ENCODE data around the gene ZNF446.

DNA sequence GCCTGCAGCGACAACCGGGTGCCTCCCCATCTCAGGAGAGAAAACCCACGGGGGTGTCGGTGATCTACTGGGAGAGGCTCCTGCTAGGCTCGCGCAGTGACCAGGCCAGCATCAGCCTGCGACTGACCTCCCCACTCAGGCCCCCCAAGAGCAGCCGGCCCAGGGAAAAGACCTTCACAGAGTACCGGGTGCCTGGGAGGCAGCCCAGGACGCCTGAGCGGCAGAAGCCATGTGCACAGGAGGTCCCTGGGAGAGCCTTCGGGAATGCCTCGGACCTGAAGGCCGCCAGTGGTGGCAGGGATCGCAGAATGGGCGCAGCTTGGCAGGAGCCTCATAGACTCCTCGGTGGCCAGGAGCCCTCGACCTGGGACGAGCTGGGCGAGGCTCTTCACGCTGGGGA is 20.8 kb upstream of the ZNF446 start:
- TF ChIP-seq, protein P1, sequence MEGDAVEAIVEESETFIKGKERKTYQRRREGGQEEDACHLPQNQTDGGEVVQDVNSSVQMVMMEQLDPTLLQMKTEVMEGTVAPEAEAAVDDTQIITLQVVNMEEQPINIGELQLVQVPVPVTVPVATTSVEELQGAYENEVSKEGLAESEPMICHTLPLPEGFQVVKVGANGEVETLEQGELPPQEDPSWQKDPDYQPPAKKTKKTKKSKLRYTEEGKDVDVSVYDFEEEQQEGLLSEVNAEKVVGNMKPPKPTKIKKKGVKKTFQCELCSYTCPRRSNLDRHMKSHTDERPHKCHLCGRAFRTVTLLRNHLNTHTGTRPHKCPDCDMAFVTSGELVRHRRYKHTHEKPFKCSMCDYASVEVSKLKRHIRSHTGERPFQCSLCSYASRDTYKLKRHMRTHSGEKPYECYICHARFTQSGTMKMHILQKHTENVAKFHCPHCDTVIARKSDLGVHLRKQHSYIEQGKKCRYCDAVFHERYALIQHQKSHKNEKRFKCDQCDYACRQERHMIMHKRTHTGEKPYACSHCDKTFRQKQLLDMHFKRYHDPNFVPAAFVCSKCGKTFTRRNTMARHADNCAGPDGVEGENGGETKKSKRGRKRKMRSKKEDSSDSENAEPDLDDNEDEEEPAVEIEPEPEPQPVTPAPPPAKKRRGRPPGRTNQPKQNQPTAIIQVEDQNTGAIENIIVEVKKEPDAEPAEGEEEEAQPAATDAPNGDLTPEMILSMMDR (IDR thresholded peaks at IDR 0.05; ENCODE audit: insufficient read depth, low read depth, low read length) = no peak
- TF ChIP-seq EZH2 (IDR thresholded peaks at IDR 0.05; ENCODE audit: insufficient read depth, low read length) = no peak

All from astrocyte (in vitro differentiated cells and primary cell).